Measurements from ENCODE around the gene RAB3IP. TPM values are rescaled to one million over a fixed set of nuclear protein-coding genes. Genes with fewer than 3 reads are reported as not detected.
A peak's percentile ranks its signal among the peaks of the same experiment; 100 is the strongest.

Gene RAB3IP
- total RNA-seq, 1 donor from 2014 or later: 13.0 TPM

GRCh38 chr12:69712826-69713225, 25.8 kb upstream of the RAB3IP start:
- H3K27me3 ChIP-seq (ENCODE audit: control insufficient read depth in 3 of 3, insufficient read depth in 3 of 3, low read length in 3 of 3): no peaks in the 10 kb centered on the region
- H3K4me1 ChIP-seq (ENCODE audit: control insufficient read depth in 3 of 3, insufficient read depth in 3 of 3, low read length in 3 of 3): no peaks in the 10 kb centered on the region
- no peaks in the 10 kb centered on the region for H3K36me3 ChIP-seq (ENCODE audit: control insufficient read depth in 3 of 3, insufficient read depth in 3 of 3, low read length in 3 of 3)
- no peaks in the 10 kb centered on the region for H3K9me3 ChIP-seq (ENCODE audit: control insufficient read depth in 3 of 3, low read length in 3 of 3)
- no peak overlapping the region for H3K9ac ChIP-seq (ENCODE audit: low read depth in 1 of 3, low read length in 3 of 3)
- no peak overlapping the region for H3K27ac ChIP-seq (ENCODE audit: low read depth, low read length)
- H3K4me3 ChIP-seq (ENCODE audit: low read length in 3 of 3): no peak overlapping the region

GRCh38 chr12:69714542-69714941, 24.1 kb upstream of the RAB3IP start:
- Histone ChIP-seq H3K27ac (ENCODE audit: low read depth, low read length) (no peak overlapping the region), H3K27me3 (ENCODE audit: control insufficient read depth in 3 of 3, insufficient read depth in 3 of 3, low read length in 3 of 3) (no peaks in the 10 kb centered on the region), H3K9me3 (ENCODE audit: control insufficient read depth in 3 of 3, low read length in 3 of 3) (no peaks in the 10 kb centered on the region), H3K4me1 (ENCODE audit: control insufficient read depth in 3 of 3, insufficient read depth in 3 of 3, low read length in 3 of 3) (peaks cover 0 to 3% (median 0%) of the 10 kb centered on the region in 3 donors), H3K4me3 (ENCODE audit: low read length in 3 of 3) (no peak overlapping the region), H3K36me3 (ENCODE audit: control insufficient read depth in 3 of 3, insufficient read depth in 3 of 3, low read length in 3 of 3) (no peaks in the 10 kb centered on the region), H3K9ac (ENCODE audit: low read depth in 1 of 3, low read length in 3 of 3) (no peak overlapping the region)

- Histone ChIP-seq H3K4me1 (ENCODE audit: control insufficient read depth in 3 of 3, insufficient read depth in 3 of 3, low read length in 3 of 3) (peaks cover 0 to 10% (median 0%) of the 10 kb centered on the region in 3 donors), H3K27ac (ENCODE audit: low read depth, low read length) (no peak overlapping the region), H3K9me3 (ENCODE audit: control insufficient read depth in 3 of 3, low read length in 3 of 3) (no peaks in the 10 kb centered on the region), H3K4me3 (ENCODE audit: low read length in 3 of 3) (no peak overlapping the region), H3K9ac (ENCODE audit: low read depth in 1 of 3, low read length in 3 of 3) (no peak overlapping the region), H3K27me3 (ENCODE audit: control insufficient read depth in 3 of 3, insufficient read depth in 3 of 3, low read length in 3 of 3) (no peaks in the 10 kb centered on the region), H3K36me3 (ENCODE audit: control insufficient read depth in 3 of 3, insufficient read depth in 3 of 3, low read length in 3 of 3) (no peaks in the 10 kb centered on the region)
These were observed 19.0 kb upstream of the RAB3IP start for GRCh38 chr12:69719336-69720316.

- no peak overlapping the region for H3K27ac ChIP-seq (ENCODE audit: low read depth, low read length)
- no peak overlapping the region for H3K9ac ChIP-seq (ENCODE audit: low read depth in 1 of 3, low read length in 3 of 3)
- H3K27me3 ChIP-seq (ENCODE audit: control insufficient read depth in 3 of 3, insufficient read depth in 3 of 3, low read length in 3 of 3): no peaks in the 10 kb centered on the region
- H3K36me3 ChIP-seq (ENCODE audit: control insufficient read depth in 3 of 3, insufficient read depth in 3 of 3, low read length in 3 of 3): no peaks in the 10 kb centered on the region
- H3K4me1 ChIP-seq (ENCODE audit: control insufficient read depth in 3 of 3, insufficient read depth in 3 of 3, low read length in 3 of 3): peaks cover 0 to 10% (median 0%) of the 10 kb centered on the region in 3 donors
- H3K4me3 ChIP-seq (ENCODE audit: low read length in 3 of 3): no peak overlapping the region
- H3K9me3 ChIP-seq (ENCODE audit: control insufficient read depth in 3 of 3, low read length in 3 of 3): peaks cover 0 to 2% (median 0%) of the 10 kb centered on the region in 3 donors
These were observed 17.9 kb upstream of the RAB3IP start for GRCh38 chr12:69720750-69721149.

GRCh38 chr12:69726922-69727321, 11.7 kb upstream of the RAB3IP start:
- Histone ChIP-seq H3K36me3 (ENCODE audit: control insufficient read depth in 3 of 3, insufficient read depth in 3 of 3, low read length in 3 of 3) (no peaks in the 10 kb centered on the region), H3K27me3 (ENCODE audit: control insufficient read depth in 3 of 3, insufficient read depth in 3 of 3, low read length in 3 of 3) (no peaks in the 10 kb centered on the region), H3K9ac (ENCODE audit: low read depth in 1 of 3, low read length in 3 of 3) (no peak overlapping the region), H3K27ac (ENCODE audit: low read depth, low read length) (no peak overlapping the region), H3K4me3 (ENCODE audit: low read length in 3 of 3) (no peak overlapping the region), H3K9me3 (ENCODE audit: control insufficient read depth in 3 of 3, low read length in 3 of 3) (peaks cover 0 to 2% (median 0%) of the 10 kb centered on the region in 3 donors), H3K4me1 (ENCODE audit: control insufficient read depth in 3 of 3, insufficient read depth in 3 of 3, low read length in 3 of 3) (no peaks in the 10 kb centered on the region)

GRCh38 chr12:69732088-69732487, 6.6 kb upstream of the RAB3IP start:
- no peak overlapping the region for H3K4me3 ChIP-seq (ENCODE audit: low read length in 3 of 3)
- no peaks in the 10 kb centered on the region for H3K9me3 ChIP-seq (ENCODE audit: control insufficient read depth in 3 of 3, low read length in 3 of 3)
- no peaks in the 10 kb centered on the region for H3K27me3 ChIP-seq (ENCODE audit: control insufficient read depth in 3 of 3, insufficient read depth in 3 of 3, low read length in 3 of 3)
- H3K4me1 ChIP-seq (ENCODE audit: control insufficient read depth in 3 of 3, insufficient read depth in 3 of 3, low read length in 3 of 3): no peaks in the 10 kb centered on the region
- H3K9ac ChIP-seq (ENCODE audit: low read depth in 1 of 3, low read length in 3 of 3): no peak overlapping the region
- no peak overlapping the region for H3K27ac ChIP-seq (ENCODE audit: low read depth, low read length)
- no peaks in the 10 kb centered on the region for H3K36me3 ChIP-seq (ENCODE audit: control insufficient read depth in 3 of 3, insufficient read depth in 3 of 3, low read length in 3 of 3)

- Histone ChIP-seq H3K4me1 (ENCODE audit: control insufficient read depth in 3 of 3, insufficient read depth in 3 of 3, low read length in 3 of 3) (peaks cover 0 to 4% (median 3%) of the 10 kb centered on the region in 3 donors), H3K9me3 (ENCODE audit: control insufficient read depth in 3 of 3, low read length in 3 of 3) (no peaks in the 10 kb centered on the region), H3K36me3 (ENCODE audit: control insufficient read depth in 3 of 3, insufficient read depth in 3 of 3, low read length in 3 of 3) (no peaks in the 10 kb centered on the region), H3K9ac (ENCODE audit: low read depth in 1 of 3, low read length in 3 of 3) (no peak overlapping the region), H3K27ac (ENCODE audit: low read depth, low read length) (no peak overlapping the region), H3K4me3 (ENCODE audit: low read length in 3 of 3) (no peak overlapping the region), H3K27me3 (ENCODE audit: control insufficient read depth in 3 of 3, insufficient read depth in 3 of 3, low read length in 3 of 3) (no peaks in the 10 kb centered on the region)
These were observed 5.0 kb upstream of the RAB3IP start for GRCh38 chr12:69733638-69734037.

GRCh38 chr12:69739287-69740191, 879 bp downstream of the RAB3IP start:
- peak overlapping the region; percentile 5 for H3K27ac ChIP-seq (ENCODE audit: low read depth, low read length)
- peak overlapping the region; percentile 79 to 90 (median 81) for H3K4me3 ChIP-seq (ENCODE audit: low read length in 3 of 3)
- H3K9ac ChIP-seq (ENCODE audit: low read depth in 1 of 3, low read length in 3 of 3): peak overlapping the region; percentile 23 to 76 (median 69)
- H3K4me1 ChIP-seq (ENCODE audit: control insufficient read depth in 3 of 3, insufficient read depth in 3 of 3, low read length in 3 of 3): peaks cover 5 to 11% (median 10%) of the 10 kb centered on the region in 3 donors
- H3K36me3 ChIP-seq (ENCODE audit: control insufficient read depth in 3 of 3, insufficient read depth in 3 of 3, low read length in 3 of 3): no peaks in the 10 kb centered on the region
- no peaks in the 10 kb centered on the region for H3K27me3 ChIP-seq (ENCODE audit: control insufficient read depth in 3 of 3, insufficient read depth in 3 of 3, low read length in 3 of 3)
- H3K9me3 ChIP-seq (ENCODE audit: control insufficient read depth in 3 of 3, low read length in 3 of 3): no peaks in the 10 kb centered on the region

GRCh38 chr12:69744109-69744508, 5.4 kb downstream of the RAB3IP start:
- Histone ChIP-seq H3K4me3 (ENCODE audit: low read length in 3 of 3) (no peak overlapping the region), H3K4me1 (ENCODE audit: control insufficient read depth in 3 of 3, insufficient read depth in 3 of 3, low read length in 3 of 3) (peaks cover 5 to 8% (median 5%) of the 10 kb centered on the region in 3 donors), H3K9ac (ENCODE audit: low read depth in 1 of 3, low read length in 3 of 3) (no peak overlapping the region), H3K36me3 (ENCODE audit: control insufficient read depth in 3 of 3, insufficient read depth in 3 of 3, low read length in 3 of 3) (no peaks in the 10 kb centered on the region), H3K27me3 (ENCODE audit: control insufficient read depth in 3 of 3, insufficient read depth in 3 of 3, low read length in 3 of 3) (no peaks in the 10 kb centered on the region), H3K9me3 (ENCODE audit: control insufficient read depth in 3 of 3, low read length in 3 of 3) (no peaks in the 10 kb centered on the region), H3K27ac (ENCODE audit: low read depth, low read length) (no peak overlapping the region)
